IPS-11a (cell line): Measurements from ENCODE around the gene PIEZO2.

Source experiments
- H3K4me3 ChIP-seq: one replicate; pipeline ENCODE4 v1.5.1; 2013; ENCODE audit warnings: low read depth, low read length, control low read depth

PIEZO2 gene

GRCh38 chr18:10755855-10756254, 393.5 kb downstream of the PIEZO2 start:
- no peak overlapping the region for H3K4me3 ChIP-seq

GRCh38 chr18:10754128-10754527, 395.2 kb downstream of the PIEZO2 start:
- H3K4me3 ChIP-seq = no peak overlapping the region

DNA sequence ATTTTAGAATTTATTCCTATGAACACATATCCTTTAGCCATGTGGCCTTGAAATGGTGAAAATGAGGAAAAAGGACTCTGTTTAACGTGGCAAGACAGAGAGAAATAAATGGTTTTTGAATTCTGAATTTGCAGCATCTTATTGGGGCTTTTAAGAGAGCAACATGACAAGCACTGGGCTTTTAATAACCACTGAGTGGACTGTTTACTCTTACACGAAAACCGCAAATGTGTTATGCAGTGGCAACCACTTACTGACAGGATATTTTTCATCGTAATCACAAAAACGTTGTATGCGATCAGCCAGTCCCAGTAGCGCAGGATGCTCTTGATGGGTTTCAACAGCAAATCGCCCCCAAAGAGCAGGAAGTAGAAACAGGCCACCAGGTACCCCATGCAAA, 397.0 kb downstream of the PIEZO2 start:
- H3K4me3 ChIP-seq = no peak overlapping the region

- H3K4me3 ChIP-seq = no peak overlapping the region
Observed at GRCh38 chr18:10751653-10752052, 397.7 kb downstream of the PIEZO2 start.

DNA sequence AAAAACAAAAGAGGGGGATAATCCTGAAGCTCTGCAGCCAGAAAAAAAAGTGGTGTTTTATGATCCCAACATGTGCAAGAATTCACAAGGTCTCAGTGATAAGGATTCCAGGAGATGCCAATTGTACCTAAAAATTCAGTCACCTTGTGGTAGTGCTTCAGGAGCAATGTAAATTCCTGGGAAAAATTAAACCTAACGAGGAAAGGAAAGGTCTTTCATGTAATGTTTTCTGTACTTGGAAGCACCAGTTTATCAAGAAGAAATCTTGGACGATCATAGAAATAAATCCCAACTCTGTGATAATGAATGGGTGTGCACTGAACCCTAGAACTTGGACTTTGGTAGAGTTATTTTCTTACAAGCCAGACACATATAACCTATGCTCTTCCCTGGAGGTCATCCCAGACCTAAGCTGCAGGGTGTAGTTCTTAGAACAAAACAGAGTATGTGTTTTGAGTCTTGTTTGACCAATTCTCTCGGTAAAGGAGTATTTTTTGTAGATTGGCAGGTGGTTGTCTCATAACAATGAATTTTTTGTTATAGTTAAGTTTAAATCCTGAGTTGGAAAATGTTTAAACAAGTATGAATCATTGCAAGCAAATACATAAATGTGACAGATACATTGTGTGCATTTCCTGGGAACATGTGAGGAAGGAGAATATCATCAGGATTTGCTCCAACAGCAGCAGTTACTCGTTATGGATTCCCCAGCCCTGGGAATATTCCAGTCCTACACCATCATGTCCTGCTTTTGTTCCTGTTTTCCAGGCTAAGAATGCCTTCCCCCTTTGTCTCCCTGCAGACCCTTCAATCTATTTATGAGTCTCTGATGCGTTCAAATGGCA, 399.0 kb downstream of the PIEZO2 start:
- no peak overlapping the region for H3K4me3 ChIP-seq

DNA sequence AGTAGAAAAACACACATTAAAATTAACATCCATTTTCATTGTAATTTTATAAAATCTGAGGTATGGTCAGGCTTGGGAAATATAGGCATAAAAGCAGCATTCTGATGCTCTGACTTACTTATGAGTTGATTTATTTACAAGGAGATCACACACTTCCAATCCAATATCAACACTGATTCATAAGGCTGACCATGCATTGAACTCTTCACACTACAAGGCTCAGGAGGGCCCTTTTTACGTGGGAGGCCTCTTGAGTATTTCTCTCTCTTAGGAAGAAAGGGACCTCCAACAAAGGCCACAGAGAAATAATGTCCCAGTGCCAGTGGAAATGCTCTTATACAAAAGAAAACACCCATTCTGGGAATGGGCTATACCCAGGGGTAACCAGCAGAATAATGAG, 400.7 kb downstream of the PIEZO2 start:
- H3K4me3 ChIP-seq = no peak overlapping the region

- no peak overlapping the region for H3K4me3 ChIP-seq
Observed at GRCh38 chr18:10745971-10746370, 403.4 kb downstream of the PIEZO2 start.

DNA sequence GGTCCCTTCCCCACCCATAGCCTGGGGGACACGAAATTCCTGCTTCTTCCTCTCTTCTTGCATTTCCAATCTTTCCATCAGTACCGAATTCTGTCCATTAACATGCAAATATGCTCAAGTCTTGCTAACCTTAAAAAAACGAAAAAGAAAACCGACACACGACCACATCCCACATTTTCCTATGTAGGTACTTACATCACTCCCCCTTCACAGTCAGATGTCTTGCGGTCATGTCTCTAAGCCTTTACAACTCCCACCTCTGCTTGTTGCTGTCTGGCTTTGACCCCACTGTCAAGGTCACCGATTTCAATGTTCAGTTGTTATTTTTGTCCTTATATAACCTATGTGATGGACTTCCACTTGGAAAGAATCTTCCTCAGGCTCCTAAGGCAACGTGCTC, 404.1 kb downstream of the PIEZO2 start:
- H3K4me3 ChIP-seq = no peak overlapping the region

GRCh38 chr18:10743766-10744165, 405.6 kb downstream of the PIEZO2 start:
- no peak overlapping the region for H3K4me3 ChIP-seq

DNA sequence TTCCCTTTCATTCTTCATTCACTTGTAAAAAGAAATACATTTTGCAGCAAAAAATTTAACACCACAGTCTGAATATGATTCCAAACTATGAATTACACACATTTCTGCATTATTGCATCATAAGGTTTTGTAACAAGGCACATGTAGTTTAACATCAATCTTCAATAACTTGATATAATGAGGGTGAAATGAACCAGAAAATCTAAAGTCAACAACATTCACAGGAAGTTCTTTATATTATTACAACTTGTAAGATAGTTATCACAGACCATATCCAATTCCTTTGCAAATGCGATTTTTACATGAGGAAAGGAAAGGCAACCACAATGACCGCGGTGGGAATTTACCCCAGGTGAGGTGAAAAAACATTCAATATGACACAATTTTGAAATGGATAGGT, 410.2 kb downstream of the PIEZO2 start:
- no peak overlapping the region for H3K4me3 ChIP-seq

- no peak overlapping the region for H3K4me3 ChIP-seq
Observed at GRCh38 chr18:10736984-10737383, 412.4 kb downstream of the PIEZO2 start.

- H3K4me3 ChIP-seq = no peak overlapping the region
Observed at GRCh38 chr18:10732990-10733389, 416.4 kb downstream of the PIEZO2 start.

DNA sequence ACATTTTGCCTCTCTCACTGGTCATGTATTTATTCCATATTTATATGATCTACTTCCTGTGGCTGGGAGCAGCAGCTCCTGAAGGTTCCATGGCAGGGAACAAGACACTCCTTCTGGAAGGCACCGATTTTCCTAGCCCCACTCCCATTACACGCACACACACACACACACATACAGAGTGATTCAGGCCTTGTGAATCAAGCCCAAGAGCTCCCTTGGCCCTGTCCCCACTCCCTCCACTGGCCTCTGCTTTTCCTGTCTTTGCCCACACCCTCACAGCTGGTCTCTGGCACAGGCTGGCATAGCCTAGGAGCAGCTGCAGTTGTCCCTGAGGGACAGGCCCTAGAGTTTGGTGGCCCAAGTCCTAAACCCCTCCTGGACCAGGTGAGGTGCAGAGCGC, 421.9 kb downstream of the PIEZO2 start:
- H3K4me3 ChIP-seq = no peak overlapping the region

DNA sequence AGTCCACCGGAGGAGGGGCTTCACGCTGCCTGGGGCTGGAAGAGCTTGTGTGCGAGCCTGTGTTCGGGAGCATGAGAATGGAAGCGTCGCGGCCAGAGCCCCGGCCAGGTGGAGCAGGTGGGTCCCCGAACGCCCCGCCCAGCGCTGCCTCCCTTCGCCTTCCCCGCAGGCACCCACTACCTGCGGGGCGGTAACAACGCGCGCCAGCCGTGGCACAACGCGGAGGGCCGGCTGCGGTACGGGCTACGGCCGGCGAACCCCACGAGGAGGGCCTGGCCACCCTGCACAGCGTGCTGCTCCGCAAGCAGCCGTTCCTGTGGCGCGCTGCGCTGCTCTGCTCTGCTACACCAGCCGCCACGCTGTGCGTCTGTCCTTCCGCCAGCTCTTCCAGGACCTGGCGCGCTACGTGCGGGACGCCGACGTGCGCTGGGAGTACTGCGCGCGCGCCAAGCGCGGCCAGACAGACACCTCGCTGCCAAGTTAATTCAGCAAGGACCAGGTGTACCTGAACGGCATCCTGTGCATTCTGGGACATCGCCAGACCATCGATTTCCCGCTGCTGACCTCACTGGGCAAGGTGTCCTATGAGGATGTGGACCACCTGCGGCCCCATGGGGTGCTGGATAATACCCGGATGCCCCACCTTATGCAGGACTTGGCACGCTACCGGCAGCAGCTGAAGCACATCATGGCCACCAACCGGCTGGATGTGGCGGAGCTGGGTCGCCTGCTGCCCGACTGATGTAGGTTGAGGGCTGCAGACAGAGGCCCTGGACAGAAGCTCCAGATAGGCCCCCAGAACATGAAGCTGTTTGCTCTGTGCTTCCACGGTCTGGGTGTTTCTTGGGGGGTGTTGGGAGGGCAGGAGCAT, 422.9 kb downstream of the PIEZO2 start:
- H3K4me3 ChIP-seq = no peak overlapping the region

- no peak overlapping the region for H3K4me3 ChIP-seq
Observed at GRCh38 chr18:10724666-10725065, 424.7 kb downstream of the PIEZO2 start.

GRCh38 chr18:10723496-10723895, 425.9 kb downstream of the PIEZO2 start:
- H3K4me3 ChIP-seq = no peak overlapping the region

DNA sequence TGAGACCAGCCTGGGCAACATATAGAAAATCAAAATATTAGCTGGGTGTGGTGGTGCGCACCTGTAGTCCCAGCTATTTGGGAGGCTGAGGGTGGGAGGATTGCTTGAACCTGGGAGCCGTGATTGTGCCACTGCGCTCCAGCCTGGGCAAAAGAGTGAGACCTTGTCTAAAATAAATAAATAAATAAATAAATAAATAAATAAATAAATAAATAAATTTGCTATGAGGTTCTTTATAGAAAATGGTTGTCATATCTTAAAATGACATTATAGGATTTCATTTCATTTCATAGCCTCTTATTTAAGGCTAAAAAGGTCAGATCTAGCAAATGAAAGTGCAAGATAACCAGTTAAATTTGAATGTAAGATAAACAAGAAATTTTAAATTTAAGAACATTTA, 430.6 kb downstream of the PIEZO2 start:
- no peak overlapping the region for H3K4me3 ChIP-seq

GRCh38 chr18:10715791-10716190, 433.6 kb downstream of the PIEZO2 start:
- no peak overlapping the region for H3K4me3 ChIP-seq

GRCh38 chr18:10713409-10713808, 436.0 kb downstream of the PIEZO2 start:
- H3K4me3 ChIP-seq = no peak overlapping the region

DNA sequence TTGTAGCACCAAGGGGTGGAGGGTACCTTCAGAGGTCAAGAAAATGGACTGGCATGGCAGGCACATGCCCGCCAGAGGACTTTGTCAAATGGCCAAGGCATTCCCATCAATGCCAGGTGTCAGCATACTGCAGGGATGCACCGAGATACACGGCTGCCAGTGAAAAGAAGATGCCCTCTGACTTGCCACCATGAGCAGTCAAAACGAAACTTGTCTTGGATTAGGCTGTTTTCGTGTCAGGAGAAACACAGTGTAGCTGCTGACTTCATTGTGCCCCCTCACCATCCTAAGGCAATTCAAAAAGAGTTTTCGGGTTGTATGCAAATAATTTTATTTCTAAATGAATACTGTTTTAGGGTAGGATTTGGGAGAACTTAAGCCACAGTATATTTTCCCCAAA, 442.1 kb downstream of the PIEZO2 start:
- H3K4me3 ChIP-seq = no peak overlapping the region

DNA sequence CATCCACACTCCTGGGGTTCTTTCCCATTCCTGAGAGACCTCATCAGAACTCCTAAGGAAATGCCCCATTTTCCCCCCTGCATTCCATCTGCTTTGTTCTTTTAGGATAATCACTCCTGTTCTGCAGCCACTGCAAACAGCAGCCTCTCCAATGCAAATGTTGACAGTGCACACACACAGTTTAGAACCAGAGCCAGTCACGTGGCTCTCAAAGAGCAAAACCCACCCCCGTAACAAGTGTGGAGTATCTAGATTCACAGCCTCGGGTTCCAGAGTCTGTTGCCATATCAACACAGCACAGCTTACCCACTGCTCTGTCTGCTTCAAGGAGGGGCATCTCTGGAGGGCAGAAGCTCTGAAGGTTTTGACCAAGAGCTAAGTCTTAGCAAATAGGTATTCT, 443.6 kb downstream of the PIEZO2 start:
- H3K4me3 ChIP-seq = no peak overlapping the region

DNA sequence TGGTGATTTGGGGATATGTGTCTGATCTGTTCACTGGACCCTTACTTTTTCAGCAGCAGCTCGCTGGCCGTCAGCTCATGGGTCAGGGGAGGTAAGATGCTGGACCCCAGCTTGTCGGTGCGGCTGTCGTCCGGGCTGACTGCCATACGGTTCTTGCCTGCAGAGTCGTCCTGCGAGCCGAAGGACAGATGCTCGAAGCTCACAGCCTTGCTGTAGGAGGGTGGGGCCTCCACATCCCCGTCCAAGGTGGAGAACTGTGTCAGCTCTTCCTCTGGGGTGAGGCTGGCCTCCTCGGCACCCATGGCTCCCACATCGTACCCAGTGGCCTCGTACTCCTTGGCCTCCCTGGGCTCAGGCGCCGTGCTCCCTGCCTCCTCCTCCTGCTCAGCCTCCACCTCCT, 444.1 kb downstream of the PIEZO2 start:
- no peak overlapping the region for H3K4me3 ChIP-seq
